Measurements from ENCODE around the gene CLCA4.

The CLCA4 gene

GRCh38 chr1:86517336-86517735 is 29.5 kb upstream of the CLCA4 start:
- no peak for TF ChIP-seq ZNF274 (IDR thresholded peaks at IDR 0.05; ENCODE audit: low read depth, low read length)
- no peak overlapping the region for H3K4me3 ChIP-seq (ENCODE audit: low read length)

DNA sequence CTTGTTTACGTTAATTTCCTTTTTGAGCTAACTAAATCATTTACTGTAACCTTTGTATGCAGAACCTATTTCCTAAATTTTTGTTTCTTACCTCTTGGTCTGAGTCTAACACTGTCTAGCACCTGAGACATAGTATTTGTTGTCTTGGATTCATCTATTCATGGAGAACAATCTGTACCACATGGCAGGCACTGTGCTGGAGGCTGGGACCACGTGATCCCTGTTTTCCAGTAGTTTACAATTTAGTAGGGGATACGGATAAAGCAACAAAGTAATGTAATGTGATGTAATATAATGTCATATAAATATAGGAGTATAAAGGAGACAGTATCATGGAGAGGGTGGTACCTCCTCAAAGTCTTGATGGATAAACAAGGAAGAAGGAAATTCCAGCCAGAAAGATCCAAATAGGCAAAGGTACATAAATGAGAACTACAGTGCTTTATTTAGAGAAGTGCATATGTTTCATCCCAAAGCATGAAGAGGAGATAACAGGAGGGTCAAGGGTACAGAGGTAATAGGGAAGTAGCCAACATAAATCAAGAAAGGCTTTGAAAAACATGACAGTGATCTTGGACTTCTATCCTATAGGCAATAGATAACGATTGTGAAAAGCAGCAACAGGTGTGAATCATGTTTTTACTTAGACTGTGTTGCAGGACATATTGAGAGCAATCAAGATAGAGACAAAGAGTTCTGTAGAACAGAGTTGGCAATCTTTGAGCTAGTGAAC is 25.9 kb upstream of the CLCA4 start:
- TF ChIP-seq ZNF274 (IDR thresholded peaks at IDR 0.05; ENCODE audit: low read depth, low read length), result no peak
- no peak overlapping the region for H3K4me3 ChIP-seq (ENCODE audit: low read length)

GRCh38 chr1:86521522-86521891 is 25.4 kb upstream of the CLCA4 start:
- H3K4me3 ChIP-seq (ENCODE audit: low read length), result no peak overlapping the region
- no peak for TF ChIP-seq ZNF274 (IDR thresholded peaks at IDR 0.05; ENCODE audit: low read depth, low read length)

DNA sequence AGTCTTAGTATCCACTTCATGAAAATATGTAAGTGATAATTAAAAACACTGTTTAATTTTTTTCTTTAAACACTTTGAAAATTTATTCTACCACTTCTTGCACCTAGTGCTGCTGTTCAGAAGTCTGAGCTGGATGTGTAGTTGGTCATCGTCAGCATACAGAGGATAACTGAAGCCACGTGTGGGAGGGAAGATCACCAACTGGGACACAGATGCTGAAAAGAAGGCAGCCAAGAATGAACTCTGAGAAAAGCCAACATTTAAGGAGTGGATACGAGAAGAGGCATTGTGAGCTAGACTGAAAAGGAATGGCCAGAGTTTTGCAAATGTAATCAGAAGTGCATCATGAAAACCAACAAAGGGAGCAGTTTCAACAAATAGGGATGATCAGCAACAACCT is 24.6 kb upstream of the CLCA4 start:
- no peak for TF ChIP-seq ZNF274 (IDR thresholded peaks at IDR 0.05; ENCODE audit: low read depth, low read length)
- no peak overlapping the region for H3K4me3 ChIP-seq (ENCODE audit: low read length)

DNA sequence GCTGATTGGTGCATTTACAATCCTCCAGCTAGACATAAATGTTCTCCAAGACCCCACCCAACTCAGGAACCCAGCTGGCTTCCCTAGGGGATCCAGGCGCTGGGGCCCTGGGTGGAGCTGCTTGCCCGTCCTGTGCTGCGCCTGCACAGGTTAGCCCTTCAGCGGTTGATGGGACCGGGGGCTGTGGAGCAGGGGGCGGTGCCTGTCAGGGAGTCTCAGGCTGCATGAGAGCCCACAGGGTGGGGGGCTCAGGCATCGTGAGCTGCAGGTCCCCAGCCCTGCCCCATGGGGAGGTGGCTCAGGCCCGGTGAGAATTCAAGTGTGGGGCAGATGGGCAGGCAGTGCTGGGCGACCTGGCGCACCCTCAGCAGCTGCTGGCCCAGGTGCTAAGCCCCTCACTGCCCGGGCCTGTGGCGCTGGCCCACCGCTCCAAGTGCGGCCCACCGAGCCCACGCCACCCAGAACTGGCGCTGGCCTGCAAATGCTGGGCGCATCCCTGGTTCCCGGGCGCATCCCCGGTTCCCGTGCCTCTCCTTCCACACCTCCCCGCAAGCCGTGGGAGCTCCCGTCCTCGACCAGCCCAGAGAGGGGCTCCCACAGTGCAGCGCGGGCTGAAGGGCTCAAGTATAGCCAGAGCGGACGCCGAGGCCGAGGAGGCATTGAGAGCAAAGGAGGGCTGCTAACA is 23.1 kb upstream of the CLCA4 start:
- no peak for TF ChIP-seq ZNF274 (IDR thresholded peaks at IDR 0.05; ENCODE audit: low read depth, low read length)
- H3K4me3 ChIP-seq (ENCODE audit: low read length), result no peak overlapping the region

DNA sequence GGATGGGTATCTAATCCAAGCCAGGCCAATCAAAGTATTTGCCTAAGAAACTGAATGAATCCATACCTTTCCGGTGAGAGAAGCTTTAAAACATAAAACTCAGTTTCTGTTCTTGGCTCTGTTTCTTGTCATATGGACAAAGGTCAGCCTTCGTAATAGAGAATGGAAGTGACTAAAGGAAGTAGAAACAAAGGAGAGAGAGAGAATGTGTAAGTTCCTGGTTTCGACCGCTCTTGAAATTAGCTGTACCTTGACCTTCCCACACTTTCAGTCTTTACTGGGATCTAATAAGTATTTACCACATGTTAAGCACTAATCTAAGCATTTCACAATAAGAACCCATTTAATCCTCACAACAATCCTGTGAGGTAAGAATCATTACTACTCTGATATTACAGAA is 19.6 kb upstream of the CLCA4 start:
- no peak for TF ChIP-seq ZNF274 (IDR thresholded peaks at IDR 0.05; ENCODE audit: low read depth, low read length)
- no peak overlapping the region for H3K4me3 ChIP-seq (ENCODE audit: low read length)

DNA sequence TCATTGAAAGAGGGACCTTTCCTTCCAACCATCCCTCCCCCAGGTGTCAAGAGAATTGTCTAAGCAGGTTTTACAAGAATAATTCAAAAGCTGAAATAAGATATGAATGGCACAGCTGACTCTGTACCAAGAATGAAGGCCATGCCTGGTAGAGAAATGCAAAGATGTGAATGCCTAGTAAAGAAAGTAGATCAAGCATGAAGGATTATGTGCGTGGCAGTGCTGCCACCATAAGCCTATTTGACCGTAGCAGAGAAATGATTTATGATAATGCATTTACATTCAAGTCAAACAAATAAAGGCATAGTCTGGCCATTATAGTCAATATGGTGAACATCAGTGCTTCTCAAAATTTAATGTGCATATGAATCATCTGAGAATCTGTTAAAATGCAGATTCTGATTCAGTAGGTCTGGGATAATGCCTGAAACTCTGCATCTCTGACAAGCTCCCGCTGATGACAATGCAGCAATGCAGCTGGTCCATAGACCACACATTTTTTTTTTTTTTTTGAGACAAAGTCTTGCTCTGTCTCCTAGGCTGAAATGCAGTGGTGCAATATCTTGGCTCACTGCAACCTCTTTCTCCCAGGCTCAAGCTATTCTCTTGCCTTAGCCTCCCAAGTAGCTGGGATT is 16.6 kb upstream of the CLCA4 start:
- TF ChIP-seq ZNF274 (IDR thresholded peaks at IDR 0.05; ENCODE audit: low read depth, low read length), result no peak
- H3K4me3 ChIP-seq (ENCODE audit: low read length), result no peak overlapping the region

- TF ChIP-seq ZNF274 (IDR thresholded peaks at IDR 0.05; ENCODE audit: low read depth, low read length), result no peak
- no peak overlapping the region for H3K4me3 ChIP-seq (ENCODE audit: low read length)
Observed at GRCh38 chr1:86537928-86538695, 8.8 kb upstream of the CLCA4 start.

- TF ChIP-seq ZNF274 (IDR thresholded peaks at IDR 0.05; ENCODE audit: low read depth, low read length), result no peak
- H3K4me3 ChIP-seq (ENCODE audit: low read length), result no peak overlapping the region
Observed at GRCh38 chr1:86538775-86539174, 8.1 kb upstream of the CLCA4 start.

DNA sequence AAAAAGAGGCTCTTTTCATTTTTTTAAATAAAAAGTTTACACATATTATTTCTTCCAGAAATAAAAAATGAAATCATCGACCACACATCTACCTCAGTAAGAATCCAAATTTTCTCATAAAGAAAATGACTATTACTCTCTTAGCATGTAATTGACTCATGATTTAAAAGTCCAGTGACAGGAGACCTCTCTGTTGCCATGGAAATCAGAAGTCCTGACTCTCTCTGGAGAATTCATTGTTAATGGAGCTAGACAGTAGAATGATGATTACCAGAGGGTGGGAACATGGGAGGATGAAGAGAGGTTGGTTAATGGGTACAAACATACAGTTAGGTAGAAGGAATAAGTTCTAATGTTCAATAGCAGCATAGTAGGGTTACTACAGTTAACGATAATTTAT is 5.0 kb upstream of the CLCA4 start:
- TF ChIP-seq ZNF274 (IDR thresholded peaks at IDR 0.05; ENCODE audit: low read depth, low read length), result no peak
- no peak overlapping the region for H3K4me3 ChIP-seq (ENCODE audit: low read length)

DNA sequence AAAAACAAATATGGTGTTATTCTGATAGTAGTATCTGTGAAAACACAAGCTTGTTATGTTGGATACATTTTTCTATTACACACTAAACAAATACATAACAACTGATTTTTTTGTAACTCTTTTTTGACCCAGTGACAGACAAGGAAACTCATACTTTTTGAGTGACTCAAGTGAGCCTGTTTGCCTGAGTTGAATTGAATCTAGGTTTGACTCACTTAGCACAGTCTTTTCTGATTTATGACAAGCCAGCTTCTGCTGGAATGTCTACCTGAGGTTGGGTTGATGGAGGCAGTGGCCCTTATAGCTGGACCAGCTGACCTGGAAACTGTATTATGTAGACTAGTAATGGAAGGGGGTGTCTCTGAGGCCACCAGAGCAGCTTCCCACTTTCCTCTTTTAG is 4.2 kb upstream of the CLCA4 start:
- no peak overlapping the region for H3K4me3 ChIP-seq (ENCODE audit: low read length)
- no peak for TF ChIP-seq ZNF274 (IDR thresholded peaks at IDR 0.05; ENCODE audit: low read depth, low read length)

- no peak overlapping the region for H3K4me3 ChIP-seq (ENCODE audit: low read length)
- TF ChIP-seq ZNF274 (IDR thresholded peaks at IDR 0.05; ENCODE audit: low read depth, low read length), result no peak
Observed at GRCh38 chr1:86548839-86549238, 2.0 kb downstream of the CLCA4 start.

GRCh38 chr1:86551305-86551704 is 4.4 kb downstream of the CLCA4 start:
- TF ChIP-seq ZNF274 (IDR thresholded peaks at IDR 0.05; ENCODE audit: low read depth, low read length), result no peak

GRCh38 chr1:86552376-86552775 is 5.5 kb downstream of the CLCA4 start:
- no peak overlapping the region for H3K4me3 ChIP-seq (ENCODE audit: low read length)
- TF ChIP-seq ZNF274 (IDR thresholded peaks at IDR 0.05; ENCODE audit: low read depth, low read length), result no peak

More at GRCh38 chr1:86551305-86551704, 4.4 kb downstream of the CLCA4 start:
- H3K4me3 ChIP-seq (ENCODE audit: low read length), result no peak overlapping the region
